Left cardiac atrium (tissue), 4 donors: ENCODE measurements around the gene NUAK2. TPM values are rescaled to one million over a fixed set of nuclear protein-coding genes. Genes with fewer than 3 reads are reported as not detected.
"Not testable (repeated sequence)": the region's sequence is repeated elsewhere in the genome, so short reads cannot be mapped to it uniquely, and the experiment has no call there.

Experiments
- ATAC-seq, 2 donors: fragments of 200-7000 bp; cut with Tn5 transposase; one replicate each; pipeline ENCODE4 v1.9.1; 2020; ENCODE audit warnings: mild to moderate bottlenecking in 2 of 2, moderate library complexity in 2 of 2
- DNase-seq: peaks from one replicate; pipeline ENCODE4 v3.0.0-alpha.2; 2020
- intact Hi-C, 2 donors: fragments of 100-400 bp; cut with DNase I; formaldehyde crosslinking; loops; one replicate each; pipeline versions ENCODE4 v1.14.1 to v1.15.1; 2022 to 2023
- total RNA-seq, 2 donors: library from RNA; stranded (reverse); fragmentation: NEBNext Ultra II Directional; extraction: Animal tissue kit (Norgen Biotek cat#: 25700); gene quantifications; one replicate each; pipeline ENCODE4 v1.2.1, GENCODE V29; 2021
- donor health status: DM: no; HTN: yes; CAD: no.
- donor health status: DM: no; HTN: yes; CAD: no; lungs with severe emphysema.
- donor health status: DM: yes; HTN: yes; CAD: no.
- donor health status: Dilated cardiomyopathy.

Gene NUAK2
- total RNA-seq, 2 donors from 2014 or later, result 1.2 to 1.4 TPM

GRCh38 chr1:205284420-205285144 lies 37.0 kb downstream of the NUAK2 start:
- intact Hi-C loops, result no loop called here
- peak; percentile 91 to 96 for ATAC-seq
- peak; percentile 87 for DNase-seq

DNA sequence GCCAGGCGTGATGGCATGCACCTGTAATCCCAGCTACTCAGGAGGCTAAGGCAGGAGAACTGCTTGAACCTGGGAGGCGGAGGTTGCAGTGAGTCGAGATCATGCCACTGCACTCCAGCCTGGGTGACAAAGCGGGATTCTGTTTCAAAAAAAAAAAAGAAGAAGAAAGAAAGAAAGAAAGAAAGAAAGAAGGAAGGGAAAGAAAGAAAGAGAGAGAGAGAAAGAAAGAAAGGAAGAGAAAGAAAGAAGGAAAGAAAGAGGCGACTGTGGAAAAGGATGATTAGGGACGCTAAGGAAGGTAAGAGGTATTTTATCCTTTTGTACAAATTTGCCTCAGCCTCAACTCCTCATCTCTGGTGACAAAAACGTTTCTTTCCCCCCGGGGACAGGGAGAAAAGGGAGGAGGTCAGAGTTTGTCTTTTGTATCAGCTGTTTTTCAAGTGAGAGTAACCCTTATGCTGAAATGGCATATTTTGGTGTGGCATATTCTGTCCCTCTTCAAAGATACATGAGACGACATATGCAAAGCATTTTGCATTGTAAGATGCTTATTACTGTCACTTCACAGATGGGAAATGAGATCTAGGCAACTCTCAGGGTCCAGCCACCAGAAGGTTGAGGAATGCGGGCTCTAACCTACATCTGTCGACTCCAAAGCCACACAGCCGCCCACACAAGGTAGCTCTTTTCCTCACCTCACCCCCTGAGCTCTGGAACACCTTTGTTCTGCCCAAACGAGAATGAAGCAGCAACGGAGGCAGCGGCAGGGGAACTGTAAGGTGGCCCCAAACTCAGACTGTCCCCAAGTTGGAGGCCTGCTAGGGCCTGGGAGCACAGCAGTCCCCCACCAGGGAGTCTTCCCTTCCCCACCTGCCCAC lies 38.0 kb downstream of the NUAK2 start:
- ATAC-seq (no peak), DNase-seq (no peak)
- intact Hi-C loops, result no loop called here

- intact Hi-C loops, DNase-seq: not testable (repeated sequence)
These were observed 40.7 kb downstream of the NUAK2 start for GRCh38 chr1:205280666-205281395.

DNA sequence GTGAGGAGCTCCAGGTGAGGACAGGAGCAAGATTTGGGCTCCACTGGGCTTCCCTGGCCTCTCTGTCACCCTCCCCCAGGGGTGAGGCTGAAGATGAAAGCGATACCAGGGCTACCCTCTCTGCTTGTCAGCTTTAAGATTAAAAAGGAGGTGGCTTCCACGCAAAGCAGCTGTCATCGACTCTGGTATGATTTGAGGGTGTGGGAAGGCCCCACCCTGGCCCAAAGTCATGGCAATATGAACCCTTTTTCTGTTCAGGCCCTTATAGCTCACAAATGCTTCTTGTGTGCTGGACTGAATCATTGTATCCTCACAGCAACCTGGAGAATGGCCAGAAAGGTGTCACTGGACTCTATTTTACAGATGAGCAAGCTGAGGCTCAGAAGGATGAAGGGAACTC lies 41.6 kb downstream of the NUAK2 start:
- ATAC-seq (no peak), DNase-seq (no peak)
- intact Hi-C loops, result no loop called here

More at GRCh38 chr1:205280666-205281395, 40.7 kb downstream of the NUAK2 start:
- ATAC-seq, result not testable (repeated sequence)

DNA sequence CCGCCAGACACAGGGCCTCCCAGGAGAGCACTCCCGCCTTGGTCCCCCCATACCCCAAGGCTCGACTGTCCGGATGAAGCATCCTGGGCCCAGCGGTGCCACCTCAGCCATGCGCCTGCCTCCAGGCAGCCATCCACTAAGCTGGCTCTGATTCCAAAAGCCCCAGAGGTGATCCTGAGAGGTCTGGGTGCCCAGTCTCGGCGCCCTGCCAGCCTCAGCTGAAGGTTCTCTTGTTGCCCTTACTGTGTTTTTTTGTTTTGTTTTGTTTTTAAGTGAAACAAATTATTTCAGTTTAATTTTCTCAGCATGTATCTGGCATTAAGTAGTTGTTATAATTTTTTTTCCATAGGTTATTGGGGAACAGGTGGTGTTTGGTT lies 44.9 kb downstream of the NUAK2 start:
- intact Hi-C loops, result no loop called here
- DNase-seq (no peak), ATAC-seq (no peak)

GRCh38 chr1:205275916-205276688 lies 45.4 kb downstream of the NUAK2 start:
- DNase-seq (no peak), ATAC-seq (no peak)
- intact Hi-C loops, result no loop called here

GRCh38 chr1:205275133-205275532 lies 46.4 kb downstream of the NUAK2 start:
- no peak for DNase-seq
- intact Hi-C loops, result no loop called here
- no peak for ATAC-seq

DNA sequence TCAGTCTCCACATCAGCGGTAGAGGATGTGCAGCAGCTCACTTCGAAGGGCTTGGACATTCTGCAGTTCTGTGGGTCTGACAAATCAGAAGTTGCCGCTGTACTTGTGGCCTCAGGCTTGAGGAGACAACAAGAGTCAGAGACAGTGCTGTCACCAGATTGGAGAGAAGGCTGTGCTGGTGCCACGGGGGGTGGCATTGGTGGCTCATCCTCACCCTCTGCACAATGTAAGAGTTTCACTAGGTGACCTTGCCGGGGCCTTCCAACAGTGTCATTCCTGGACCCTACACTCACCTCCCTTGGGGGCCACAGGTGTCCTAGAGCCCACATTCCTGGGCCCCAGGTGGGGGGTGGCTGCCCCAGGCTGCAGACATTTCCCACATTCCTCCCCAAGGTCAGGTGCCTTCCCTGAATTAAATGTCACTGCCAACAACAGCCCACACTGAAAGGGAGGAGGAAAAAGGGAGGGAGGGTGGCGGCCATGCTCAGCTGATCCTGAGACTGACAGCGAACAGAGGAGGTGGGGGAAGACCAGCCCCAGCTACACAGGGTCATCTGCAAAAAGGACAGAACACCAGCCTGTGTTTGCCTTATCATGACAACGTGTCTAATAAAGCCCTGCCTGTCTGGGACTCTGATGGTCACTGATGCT lies 47.4 kb downstream of the NUAK2 start:
- intact Hi-C loops, result no loop called here
- ATAC-seq, result peak; percentile 11 to 16
- DNase-seq, result no peak

DNA sequence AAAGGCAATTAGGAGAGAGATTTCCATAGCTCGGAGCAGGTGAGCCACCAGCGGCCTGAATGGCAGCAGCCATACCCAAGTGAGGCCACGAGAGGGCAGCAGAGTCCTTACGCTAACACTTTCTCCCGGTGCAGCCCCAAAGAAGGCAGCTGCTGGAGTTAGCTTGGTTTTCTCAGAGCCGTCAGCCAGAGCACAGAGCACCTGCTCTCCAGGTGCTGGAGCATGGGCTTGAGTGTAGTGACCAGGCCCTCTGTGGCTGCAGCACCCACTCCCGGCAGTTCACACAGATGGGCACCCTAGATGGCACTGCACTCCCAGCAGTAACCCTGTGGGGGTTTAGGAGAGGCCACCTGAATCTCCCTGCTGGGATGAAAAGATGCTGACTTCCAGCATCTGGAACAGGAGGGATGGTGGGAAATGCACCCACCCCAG lies 48.0 kb downstream of the NUAK2 start:
- DNase-seq, result peak; percentile 85
- intact Hi-C loops, result loop anchor here (1.0 to 2.0 kb wide), 2 partner anchors 51 to 52 kb away; no protein-coding TSS in a partner anchor
- ATAC-seq, result peak; percentile 73 to 80

DNA sequence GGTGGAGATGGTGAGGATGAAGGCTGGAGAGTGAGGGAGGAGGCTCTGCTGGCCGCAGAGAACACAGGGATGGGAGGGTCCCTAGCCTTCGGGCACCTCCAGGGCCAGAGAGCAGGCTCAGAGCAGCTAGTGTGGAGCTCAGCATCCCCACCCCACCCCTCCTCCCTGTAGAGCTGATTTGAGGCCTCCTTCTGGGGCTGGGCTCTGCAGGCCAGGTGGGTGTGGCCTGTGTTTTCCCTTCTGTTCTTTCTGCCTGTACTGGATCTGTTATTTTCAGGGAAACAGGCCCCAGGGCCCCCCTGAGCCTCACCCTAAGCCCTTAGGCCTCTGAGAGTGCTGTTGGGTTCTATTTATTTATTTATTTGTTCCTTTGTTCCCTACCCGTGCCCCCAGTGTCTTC lies 49.0 kb downstream of the NUAK2 start:
- ATAC-seq (no peak), DNase-seq (no peak)
- intact Hi-C loops, result loop anchor here in 1 of 2 donors (2.0 kb wide), 1 partner anchor 52 kb away; no protein-coding TSS in a partner anchor

DNA sequence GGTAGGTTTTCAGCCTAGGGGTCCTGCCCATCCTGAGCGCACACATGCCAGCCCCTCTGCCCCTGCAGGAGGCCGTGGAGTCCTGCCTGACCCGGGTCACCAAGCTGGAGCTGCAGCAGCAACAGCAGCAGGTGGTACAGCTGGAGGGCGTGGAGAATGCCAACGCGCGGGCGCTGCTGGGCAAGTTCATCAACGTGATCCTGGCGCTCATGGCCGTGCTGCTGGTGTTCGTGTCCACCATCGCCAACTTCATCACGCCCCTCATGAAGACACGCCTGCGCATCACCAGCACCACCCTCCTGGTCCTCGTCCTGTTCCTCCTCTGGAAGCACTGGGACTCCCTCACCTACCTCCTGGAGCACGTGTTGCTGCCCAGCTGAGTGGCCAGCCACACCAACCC lies 49.8 kb downstream of the NUAK2 start:
- DNase-seq (no peak), ATAC-seq (no peak)
- intact Hi-C loops, result loop anchor here in 1 of 2 donors (2.0 kb wide), 1 partner anchor 53 kb away; no protein-coding TSS in a partner anchor

DNA sequence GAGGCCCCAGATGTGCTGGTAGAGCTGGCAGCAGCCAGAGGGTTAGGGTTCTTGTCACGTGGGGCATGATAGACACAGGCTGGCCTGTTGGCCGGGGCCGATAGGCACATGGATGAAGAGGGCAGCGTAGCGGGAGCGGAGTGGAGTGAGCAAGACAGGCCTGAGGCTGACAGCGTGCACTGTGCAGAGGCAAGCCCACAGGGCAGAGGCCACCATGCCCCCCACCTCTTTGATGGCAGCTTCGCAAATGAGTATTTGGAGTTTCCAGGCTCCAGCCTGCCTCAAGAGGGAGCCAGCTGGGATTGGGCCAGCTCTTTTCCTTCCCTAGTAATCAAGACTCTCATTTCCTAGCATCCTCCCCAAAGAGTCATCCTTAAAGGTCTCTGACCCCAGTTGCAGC lies 50.3 kb downstream of the NUAK2 start:
- DNase-seq (peak; percentile 61), ATAC-seq (peak; percentile 12 to 32)
- intact Hi-C loops, result no loop called here

DNA sequence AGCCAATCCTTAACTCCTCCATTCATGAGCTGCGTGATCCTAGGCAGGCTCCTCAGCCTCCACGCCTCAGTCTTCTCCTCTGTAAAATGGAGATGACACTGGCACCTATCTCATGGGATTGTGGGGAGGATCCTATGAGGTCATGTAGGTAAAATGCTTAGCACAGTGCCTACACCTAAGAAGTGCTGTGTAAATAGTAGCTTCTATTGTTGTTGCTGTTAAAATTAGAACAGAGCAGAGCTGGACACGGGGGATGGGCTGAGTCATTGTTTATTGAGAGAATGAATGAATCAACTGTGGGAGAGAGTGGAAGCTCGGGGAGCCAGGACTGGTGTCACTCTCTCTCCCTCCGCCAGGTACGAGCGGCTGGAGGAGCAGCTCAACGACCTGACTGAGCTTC lies 50.8 kb downstream of the NUAK2 start:
- DNase-seq, result no peak
- ATAC-seq, result peak in 1 of 2 donors; percentile 17
- intact Hi-C loops, result no loop called here

GRCh38 chr1:205270271-205270670 lies 51.3 kb downstream of the NUAK2 start:
- intact Hi-C loops, result no loop called here

DNA sequence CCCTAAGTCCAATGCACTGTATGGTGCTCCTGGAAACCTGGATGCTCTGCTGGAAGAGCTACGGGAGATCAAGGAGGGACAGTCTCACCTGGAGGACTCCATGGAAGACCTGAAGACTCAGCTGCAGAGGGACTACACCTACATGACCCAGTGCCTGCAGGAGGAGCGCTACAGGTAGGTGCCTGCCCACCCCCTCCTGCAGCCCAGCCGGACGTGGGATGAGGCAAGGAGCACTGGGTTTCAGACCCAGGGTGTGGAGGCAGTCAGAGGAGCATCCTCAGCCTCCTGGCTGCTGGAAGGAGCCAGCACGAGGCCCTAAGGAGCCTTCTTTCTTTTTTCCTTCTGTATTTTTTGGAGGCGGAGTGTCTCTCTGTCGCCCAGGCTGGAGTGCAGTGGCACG lies 51.8 kb downstream of the NUAK2 start:
- no peak for ATAC-seq
- intact Hi-C loops, result no loop called here
- DNase-seq, result no peak

More at GRCh38 chr1:205270271-205270670, 51.3 kb downstream of the NUAK2 start:
- ATAC-seq (no peak), DNase-seq (no peak)

GRCh38 chr1:205268846-205269680 lies 52.5 kb downstream of the NUAK2 start:
- intact Hi-C loops, result no loop called here
- DNase-seq (no peak), ATAC-seq (no peak)

DNA sequence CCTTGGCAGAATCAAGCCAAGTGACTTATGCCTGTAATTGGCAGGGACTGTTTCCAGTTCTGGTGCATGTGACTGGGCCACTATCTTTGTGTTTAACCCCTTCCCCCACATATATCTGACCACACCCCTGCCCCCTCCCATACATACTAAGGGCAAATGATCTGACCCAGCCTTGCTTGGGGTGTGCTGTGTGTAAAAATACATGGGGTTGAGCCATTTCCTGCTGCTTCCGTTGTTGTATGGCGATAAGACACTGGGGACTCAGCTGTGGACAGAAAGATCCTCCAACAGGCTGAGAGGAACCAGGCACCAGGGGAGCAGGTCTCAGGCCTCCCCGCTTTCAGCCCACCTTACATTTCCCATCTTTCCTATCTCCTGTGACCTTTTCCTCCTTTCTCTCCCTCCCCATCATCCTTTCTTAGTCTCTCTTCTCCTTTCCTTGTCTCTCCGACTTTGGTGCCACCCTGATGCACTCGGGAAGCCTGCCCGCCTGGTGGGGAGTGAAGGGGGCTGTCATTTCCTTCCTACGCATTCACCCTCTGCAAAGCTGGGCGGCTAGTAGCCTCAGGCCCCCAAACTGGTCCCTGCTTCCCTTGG lies 54.1 kb downstream of the NUAK2 start:
- ATAC-seq (no peak), DNase-seq (no peak)
- intact Hi-C loops, result no loop called here
